ENCODE data around the gene PIP5KL1.

DNA sequence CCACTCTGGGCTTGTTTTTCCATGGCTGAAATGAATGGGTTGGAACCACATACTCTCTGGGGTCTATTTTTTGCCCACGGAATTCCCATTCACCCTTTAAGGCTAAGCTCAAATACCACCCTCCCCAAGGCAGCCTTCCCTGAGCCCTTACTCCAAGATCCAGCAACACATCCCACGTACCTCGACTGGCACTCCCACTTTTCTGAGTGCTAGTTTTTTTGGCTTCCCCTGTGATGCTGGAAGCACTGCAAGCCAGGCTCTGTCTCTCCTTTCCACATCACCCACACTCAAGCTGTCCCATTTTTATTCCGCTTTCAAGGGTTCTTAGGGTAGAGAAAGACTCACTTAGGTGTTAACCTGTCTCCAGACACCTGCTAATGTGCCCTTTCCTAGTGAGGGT is 37.2 kb downstream of the PIP5KL1 start:
- TF ChIP-seq CTCF (IDR thresholded peaks at IDR 0.05) (no peak), POLR2A (IDR thresholded peaks at IDR 0.05) (no peak)
